Subcutaneous abdominal adipose tissue (tissue), 5 donors: ENCODE data around the gene IGF2BP1.

Experiments used
- H3K27ac ChIP-seq: one replicate; pipeline ENCODE4 v1.7.0; 2013; ENCODE audit warnings: low read depth, mild to moderate bottlenecking, inconsistent platforms, low read length, moderate library complexity
- H3K27me3 ChIP-seq, 5 donors: one replicate each; pipeline ENCODE4 v1.7.0; 2013; ENCODE audit warnings: low read length in 5 of 5, inconsistent platforms in 1 of 5; ENCODE audit not compliant: control insufficient read depth in 5 of 5, insufficient read depth in 4 of 5
- H3K36me3 ChIP-seq, 5 donors: one replicate each; pipeline ENCODE4 v1.7.0; 2013; ENCODE audit warnings: low read length in 5 of 5; ENCODE audit not compliant: control insufficient read depth in 5 of 5, insufficient read depth in 5 of 5
- H3K4me1 ChIP-seq, 5 donors: one replicate each; pipeline ENCODE4 v1.7.0; 2013; ENCODE audit warnings: low read length in 5 of 5, mild to moderate bottlenecking in 3 of 5, moderate library complexity in 1 of 5; ENCODE audit not compliant: control insufficient read depth in 5 of 5, insufficient read depth in 5 of 5
- H3K4me3 ChIP-seq, 5 donors: one replicate each; pipeline ENCODE4 v1.7.0; 2013; ENCODE audit warnings: low read length in 5 of 5, low read depth in 1 of 5
- H3K9ac ChIP-seq, 5 donors: one replicate each; pipeline ENCODE4 v1.7.0; 2013; ENCODE audit warnings: low read length in 5 of 5, mild to moderate bottlenecking in 4 of 5, moderate library complexity in 3 of 5
- H3K9me3 ChIP-seq, 5 donors: one replicate each; pipeline ENCODE4 v1.7.0; 2013; ENCODE audit warnings: low read length in 5 of 5; ENCODE audit not compliant: control insufficient read depth in 5 of 5
- donor health status: healthy.
- donor health status: healthy.
- donor health status: healthy.
- donor health status: healthy.
- donor health status: healthy.

The IGF2BP1 gene

DNA sequence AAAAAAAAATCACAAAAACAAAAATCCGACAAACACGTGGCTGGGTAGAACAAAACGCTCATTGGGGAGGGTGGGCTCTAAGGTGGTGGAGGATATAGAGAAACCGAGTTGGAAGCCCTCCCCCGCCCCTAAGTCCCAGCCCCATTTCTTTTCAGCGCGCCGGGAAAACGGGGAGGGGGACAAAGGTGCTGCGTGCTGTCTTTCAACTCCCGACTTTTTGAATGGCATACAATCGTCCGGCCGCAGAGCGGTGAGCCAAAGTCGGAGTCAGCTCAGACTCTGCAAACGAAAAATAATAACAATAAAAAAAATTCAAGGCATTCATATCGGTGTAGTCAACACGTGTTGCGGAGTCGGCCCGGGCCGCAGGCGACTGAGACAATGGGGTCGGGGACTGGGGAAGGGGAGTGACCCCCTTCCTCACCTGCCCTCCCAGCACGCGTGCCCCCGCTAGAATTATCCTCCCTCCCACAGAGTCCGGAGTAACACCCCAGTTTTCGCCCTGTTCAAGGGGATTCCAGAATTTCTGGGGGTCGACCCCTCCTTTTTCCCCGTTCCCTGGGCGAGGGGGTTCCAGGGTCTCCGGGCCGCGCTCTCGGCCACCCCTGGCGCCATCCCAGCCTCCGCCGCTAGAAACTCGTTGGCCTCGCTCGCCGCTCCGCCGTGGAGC is 1.7 kb upstream of the IGF2BP1 start:
- Histone ChIP-seq H3K9ac (no peak overlapping the region), H3K27me3 (peaks cover 42 to 81% (median 63%) of the 10 kb centered on the region in 5 donors), H3K9me3 (peaks cover 0 to 2% (median 0%) of the 10 kb centered on the region in 5 donors), H3K4me1 (peaks cover 0 to 28% (median 23%) of the 10 kb centered on the region in 5 donors), H3K36me3 (no peaks in the 10 kb centered on the region), H3K4me3 (no peak overlapping the region), H3K27ac (no peak overlapping the region)

DNA sequence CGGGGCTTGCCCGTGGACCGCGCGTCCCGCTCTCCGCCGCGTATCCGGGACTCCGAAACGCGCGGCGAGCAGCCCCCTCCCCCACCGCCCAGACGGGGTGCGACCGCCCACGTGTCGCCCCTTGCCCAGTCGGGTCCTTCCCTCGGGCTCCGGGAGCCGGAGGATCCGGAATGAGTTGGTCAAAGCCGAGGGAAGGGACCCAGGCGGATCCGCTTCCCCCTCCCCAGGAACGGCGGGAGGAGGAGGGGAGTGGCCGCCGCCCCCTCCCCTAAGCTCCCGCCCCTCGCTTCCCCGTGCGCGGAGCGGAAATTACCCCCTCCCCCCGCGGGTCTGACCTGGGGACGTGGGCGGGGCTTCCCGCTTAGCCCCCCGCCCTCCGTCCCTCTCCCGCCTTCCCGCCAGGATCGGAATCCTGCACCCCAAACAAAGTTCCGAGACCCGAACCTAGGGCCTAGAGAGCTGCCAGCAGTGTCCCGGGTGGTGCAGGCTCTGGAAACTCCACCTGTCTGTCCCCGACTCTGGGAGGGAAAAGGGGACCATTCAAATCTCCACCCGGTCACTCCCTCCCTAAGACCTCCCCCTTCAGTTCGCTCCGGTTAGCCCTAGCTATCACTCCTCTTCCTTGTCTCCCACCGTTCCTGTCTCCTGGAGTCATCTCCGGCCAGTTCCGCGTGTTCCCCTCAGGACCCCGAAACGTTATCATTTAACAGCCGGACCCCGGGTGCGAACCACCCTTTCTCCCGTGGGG is 1.0 kb upstream of the IGF2BP1 start:
- Histone ChIP-seq H3K9ac (no peak overlapping the region), H3K27me3 (peaks cover 45 to 83% (median 62%) of the 10 kb centered on the region in 5 donors), H3K4me3 (peak overlapping the region in 1 of 5 donors; percentile 20)

DNA sequence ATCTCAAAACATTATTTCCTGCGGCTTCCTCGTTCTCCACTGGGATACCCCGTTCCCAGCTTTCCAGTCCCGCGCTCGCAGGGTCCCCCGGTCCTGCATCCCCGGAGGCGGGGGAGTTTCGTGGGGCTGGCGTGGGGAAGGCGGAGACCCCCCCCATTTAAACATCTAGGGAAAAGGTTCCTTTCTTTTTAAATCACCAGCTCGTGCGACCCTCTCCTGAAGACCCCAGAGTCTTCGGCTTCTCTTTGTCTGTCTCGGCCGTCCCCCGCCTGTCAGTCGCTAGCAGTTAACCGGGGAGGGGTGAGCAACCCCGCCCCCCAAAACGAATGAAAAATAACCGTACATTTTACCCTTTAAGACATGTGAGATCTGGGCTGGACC is 473 bp upstream of the IGF2BP1 start:
- Histone ChIP-seq H3K27ac (no peak overlapping the region), H3K9ac (no peak overlapping the region), H3K27me3 (peaks cover 48 to 85% (median 66%) of the 10 kb centered on the region in 5 donors), H3K36me3 (no peaks in the 10 kb centered on the region), H3K4me3 (peak overlapping the region in 1 of 5 donors; percentile 20), H3K4me1 (peaks cover 0 to 28% (median 23%) of the 10 kb centered on the region in 5 donors), H3K9me3 (peaks cover 0 to 2% (median 0%) of the 10 kb centered on the region in 5 donors)

More for the DNA sequence above, 1.0 kb upstream of the IGF2BP1 start:
- H3K4me1 ChIP-seq: peaks cover 0 to 28% (median 23%) of the 10 kb centered on the region in 5 donors
- peaks cover 0 to 2% (median 0%) of the 10 kb centered on the region in 5 donors for H3K9me3 ChIP-seq
- H3K36me3 ChIP-seq: no peaks in the 10 kb centered on the region
- no peak overlapping the region for H3K27ac ChIP-seq

DNA sequence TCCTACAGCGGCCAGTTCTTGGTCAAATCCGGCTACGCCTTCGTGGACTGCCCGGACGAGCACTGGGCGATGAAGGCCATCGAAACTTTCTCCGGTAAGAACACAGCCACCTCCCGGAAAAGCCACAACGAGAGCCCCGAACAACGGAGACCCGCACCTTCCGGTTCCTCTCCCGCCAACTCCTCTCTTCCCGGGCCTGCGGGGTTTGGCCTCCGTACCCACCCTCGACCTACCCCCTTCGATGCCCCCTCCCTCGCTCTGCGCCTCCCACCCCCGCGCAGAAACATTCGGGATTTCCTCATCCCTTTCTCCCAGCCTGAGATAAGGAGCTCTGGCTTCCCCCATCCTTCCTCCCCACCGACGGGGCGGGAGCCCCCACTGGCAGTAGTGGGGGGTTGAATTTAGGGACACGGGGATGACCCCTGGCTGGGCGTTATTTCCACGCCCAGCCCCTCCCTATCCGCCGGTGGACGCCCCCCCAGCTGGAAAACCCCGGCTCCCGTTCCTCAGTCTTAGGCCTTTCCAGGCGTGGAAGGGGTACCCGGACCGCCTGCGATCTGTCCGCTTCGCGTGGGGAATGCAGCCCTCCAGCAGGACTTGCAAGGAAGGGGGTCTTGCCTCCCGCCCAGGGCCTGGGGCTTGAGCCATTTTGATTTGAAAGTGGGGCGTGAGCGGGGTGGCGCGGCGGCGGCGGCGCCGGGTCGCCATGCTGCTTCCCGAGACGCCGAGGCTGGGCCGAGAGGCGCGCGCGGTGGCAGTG is 822 bp downstream of the IGF2BP1 start:
- H3K9me3 ChIP-seq: no peaks in the 10 kb centered on the region
- peaks cover 50 to 86% (median 72%) of the 10 kb centered on the region in 5 donors for H3K27me3 ChIP-seq
- no peak overlapping the region for H3K9ac ChIP-seq
- no peaks in the 10 kb centered on the region for H3K36me3 ChIP-seq
- H3K4me1 ChIP-seq: peaks cover 0 to 28% (median 23%) of the 10 kb centered on the region in 5 donors
- H3K27ac ChIP-seq: no peak overlapping the region
- peak overlapping the region in 1 of 5 donors; percentile 51 for H3K4me3 ChIP-seq

DNA sequence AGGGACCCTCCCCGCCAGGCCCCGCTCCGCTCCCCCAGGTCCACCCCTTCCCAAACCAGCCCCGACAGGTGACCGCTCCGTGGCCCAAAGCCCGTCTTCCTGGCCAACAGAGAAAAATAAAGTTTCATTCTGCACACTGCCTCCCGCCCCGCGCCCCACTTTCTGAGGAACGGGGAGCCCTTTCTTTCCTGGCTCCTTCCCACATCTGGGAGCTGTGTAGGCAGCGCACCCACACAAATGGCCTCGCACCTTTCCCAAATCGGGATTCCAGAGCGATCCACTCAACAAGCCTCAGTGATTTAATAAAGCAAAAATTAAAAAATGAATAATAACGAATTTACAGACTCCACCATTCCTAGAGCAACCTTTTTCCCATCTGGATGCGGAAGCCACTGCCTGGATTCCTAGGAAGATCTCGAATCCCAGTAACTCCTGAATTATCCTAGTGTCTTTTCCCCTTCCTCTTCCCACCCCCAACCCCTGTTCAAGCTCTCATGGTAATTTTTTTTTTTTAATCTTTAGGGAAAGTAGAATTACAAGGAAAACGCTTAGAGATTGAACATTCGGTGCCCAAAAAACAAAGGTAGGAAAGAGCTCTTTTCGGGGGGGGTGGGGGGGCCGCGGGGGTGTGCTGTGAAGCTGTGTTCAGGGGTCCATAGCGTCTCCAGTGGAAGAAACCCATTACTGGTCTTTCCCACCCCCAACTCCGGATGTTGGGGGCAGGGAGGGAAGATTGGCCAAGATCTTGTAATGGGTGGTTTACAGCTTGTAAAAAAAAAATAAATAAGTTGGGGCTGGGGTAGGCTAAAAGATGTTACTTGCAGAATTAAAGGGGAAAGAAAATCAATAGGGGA is 1.6 kb downstream of the IGF2BP1 start:
- no peak overlapping the region for H3K9ac ChIP-seq
- peaks cover 0 to 28% (median 23%) of the 10 kb centered on the region in 5 donors for H3K4me1 ChIP-seq
- no peak overlapping the region for H3K27ac ChIP-seq
- H3K9me3 ChIP-seq: no peaks in the 10 kb centered on the region
- peaks cover 50 to 93% (median 77%) of the 10 kb centered on the region in 5 donors for H3K27me3 ChIP-seq
- H3K4me3 ChIP-seq: no peak overlapping the region
- H3K36me3 ChIP-seq: no peaks in the 10 kb centered on the region

DNA sequence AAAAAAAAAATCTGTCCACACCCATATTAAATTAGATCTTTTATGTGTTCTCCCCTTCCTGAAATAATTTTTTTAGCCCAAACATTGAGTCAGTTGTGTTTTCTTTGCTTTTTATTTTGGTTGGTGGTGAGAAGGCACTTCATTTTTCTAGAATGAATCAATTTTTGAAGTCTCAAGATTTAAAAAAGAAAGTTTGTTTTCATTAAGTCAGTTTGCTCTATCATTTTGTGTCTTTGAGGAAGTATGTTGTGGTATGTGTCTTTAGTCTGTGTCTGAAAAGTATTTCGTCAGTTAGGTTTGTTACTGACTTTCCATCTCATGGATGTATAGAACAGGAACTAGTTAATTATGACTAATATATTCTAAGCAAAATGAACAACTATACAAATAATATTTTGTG is 3.8 kb downstream of the IGF2BP1 start:
- H3K9ac ChIP-seq: no peak overlapping the region
- peaks cover 0 to 23% (median 20%) of the 10 kb centered on the region in 5 donors for H3K4me1 ChIP-seq
- no peak overlapping the region for H3K4me3 ChIP-seq
- H3K9me3 ChIP-seq: no peaks in the 10 kb centered on the region
- H3K27ac ChIP-seq: no peak overlapping the region
- no peaks in the 10 kb centered on the region for H3K36me3 ChIP-seq
- H3K27me3 ChIP-seq: peaks cover 44 to 92% (median 64%) of the 10 kb centered on the region in 5 donors

DNA sequence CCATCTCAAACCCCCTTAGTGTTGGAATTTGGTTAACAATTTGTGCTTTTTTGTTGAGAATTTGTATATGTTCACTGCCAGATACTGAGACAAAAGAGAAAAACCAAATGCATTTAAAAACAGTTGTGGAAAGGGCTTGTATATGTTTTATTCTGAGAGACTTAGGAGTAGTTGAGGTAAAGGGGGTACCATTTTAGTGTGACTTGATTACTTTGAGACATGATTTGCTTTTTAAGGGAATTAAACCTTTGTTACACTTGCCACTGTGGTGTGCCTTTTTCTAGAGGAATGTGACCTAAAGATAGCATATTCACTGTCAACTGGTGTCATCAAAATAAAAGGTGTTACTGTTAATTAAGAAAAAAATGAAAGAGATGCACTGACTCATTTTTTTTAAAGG is 4.5 kb downstream of the IGF2BP1 start:
- H3K9me3 ChIP-seq: no peaks in the 10 kb centered on the region
- no peak overlapping the region for H3K4me3 ChIP-seq
- H3K9ac ChIP-seq: no peak overlapping the region
- H3K27me3 ChIP-seq: peaks cover 38 to 92% (median 63%) of the 10 kb centered on the region in 5 donors
- no peak overlapping the region for H3K27ac ChIP-seq
- no peaks in the 10 kb centered on the region for H3K36me3 ChIP-seq
- peaks cover 0 to 16% (median 13%) of the 10 kb centered on the region in 5 donors for H3K4me1 ChIP-seq

DNA sequence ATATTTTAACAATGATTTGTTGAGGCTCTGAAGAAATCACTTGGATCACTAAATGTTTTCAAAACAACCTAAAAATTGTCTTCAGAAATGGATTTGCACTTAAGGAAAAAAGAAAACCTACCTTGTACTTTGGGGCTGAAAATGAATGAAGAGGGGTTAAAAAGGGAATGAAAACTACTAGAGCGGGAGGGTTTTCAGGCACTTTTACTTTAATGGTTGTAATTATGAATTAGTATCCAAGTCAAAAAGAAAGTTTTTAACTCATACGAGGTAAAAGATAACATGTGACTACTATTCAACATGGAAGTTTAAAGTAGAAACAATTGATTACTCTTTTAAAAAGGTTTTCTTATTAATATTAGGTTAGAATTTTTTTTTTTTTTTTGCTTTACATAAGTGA is 5.1 kb downstream of the IGF2BP1 start:
- no peak overlapping the region for H3K9ac ChIP-seq
- H3K4me1 ChIP-seq: peaks cover 0 to 11% (median 10%) of the 10 kb centered on the region in 5 donors
- no peak overlapping the region for H3K27ac ChIP-seq
- no peaks in the 10 kb centered on the region for H3K9me3 ChIP-seq
- H3K36me3 ChIP-seq: no peaks in the 10 kb centered on the region
- H3K4me3 ChIP-seq: no peak overlapping the region
- H3K27me3 ChIP-seq: peaks cover 41 to 94% (median 67%) of the 10 kb centered on the region in 5 donors

DNA sequence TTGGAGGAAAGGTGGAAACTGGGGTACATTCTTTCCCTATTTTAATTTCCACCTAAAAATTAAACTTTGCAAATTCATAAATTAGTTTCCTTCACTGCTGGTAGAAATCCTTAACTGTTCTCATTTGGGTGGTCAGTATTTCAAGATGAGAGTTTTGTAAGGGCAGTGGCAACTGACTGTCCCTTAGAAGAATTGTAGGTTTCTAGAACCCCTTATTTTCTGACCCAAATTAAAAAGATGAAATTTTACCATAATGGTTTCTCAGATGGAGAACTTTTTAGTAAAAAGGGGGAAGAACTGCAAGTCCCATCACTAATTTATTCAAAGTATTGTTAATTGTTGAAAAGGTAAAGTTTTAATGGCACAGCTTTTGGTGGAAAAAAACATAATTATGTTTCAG is 5.6 kb downstream of the IGF2BP1 start:
- Histone ChIP-seq H3K4me1 (peaks cover 0 to 6% (median 5%) of the 10 kb centered on the region in 5 donors), H3K9ac (no peak overlapping the region), H3K36me3 (no peaks in the 10 kb centered on the region), H3K27me3 (peaks cover 40 to 91% (median 66%) of the 10 kb centered on the region in 5 donors), H3K4me3 (no peak overlapping the region), H3K27ac (no peak overlapping the region), H3K9me3 (no peaks in the 10 kb centered on the region)
